Sigmoid colon (tissue), 7 donors: ENCODE data around the gene PRR15L. TPM values are rescaled to one million over a fixed set of nuclear protein-coding genes. Genes with fewer than 3 reads are reported as not detected.
"Not testable (repeated sequence)": the region's sequence is repeated elsewhere in the genome, so short reads cannot be mapped to it uniquely, and the experiment has no call there.

Source experiments
- DNase-seq: peaks from one replicate; pipeline ENCODE4 v3.0.0-alpha.2; 2019
- H3K27ac ChIP-seq, 4 donors: fragments of 200-600 bp; sonication (generic); one replicate each; pipeline ENCODE4 v1.5.1; 2016 to 2019; ENCODE audit warnings: mild to moderate bottlenecking in 1 of 4
- H3K27me3 ChIP-seq, 3 donors: fragments of 200-600 bp; sonication (generic); one replicate each; pipeline ENCODE4 v1.5.1; 2019; ENCODE audit warnings: mild to moderate bottlenecking in 1 of 3
- H3K36me3 ChIP-seq, 4 donors: fragments of 200-600 bp; sonication (generic); one replicate each; pipeline ENCODE4 v1.5.1; 2016 to 2019
- H3K4me1 ChIP-seq, 4 donors: fragments of 200-600 bp; sonication (generic); one replicate each; pipeline ENCODE4 v1.5.1; 2017 to 2019
- H3K4me3 ChIP-seq, 4 donors: fragments of 200-600 bp; sonication (generic); one replicate each; pipeline ENCODE4 v1.5.1; 2017 to 2019; ENCODE audit warnings: mild to moderate bottlenecking in 2 of 4, moderate library complexity in 1 of 4
- H3K9me3 ChIP-seq, 4 donors: fragments of 200-600 bp in 3 of 4; sonication (generic) in 3 of 4; one replicate each; pipeline versions ENCODE4 v1.5.1 to v1.6.1; 2013 to 2019
- CTCF ChIP-seq, 4 experiments: fragments of 450-650 bp in 3 of 4; fragments of 200-600 bp in 1 of 4; IDR thresholded peaks; one replicate each; pipeline ENCODE4 v1.5.1; 2016 to 2019; ENCODE audit warnings: antibody characterized with exemption in 4 of 4, mild to moderate bottlenecking in 3 of 4, moderate library complexity in 2 of 4
- EP300 ChIP-seq, 4 donors: sonication (generic); formaldehyde crosslinking; IDR thresholded peaks; one replicate each; pipeline ENCODE4 v1.6.1; 2017; ENCODE audit warnings: antibody characterized with exemption in 4 of 4
- POLR2A ChIP-seq, 2 donors: fragments of 450-650 bp; IDR thresholded peaks; one replicate each; pipeline ENCODE4 v1.6.1; 2016; ENCODE audit warnings: antibody characterized with exemption in 2 of 2, mild to moderate bottlenecking in 2 of 2, moderate library complexity in 2 of 2
- POLR2AphosphoS5 ChIP-seq, 4 donors: sonication (generic); formaldehyde crosslinking; IDR thresholded peaks; one replicate each; pipeline ENCODE4 v1.6.1; 2017; ENCODE audit warnings: antibody characterized with exemption in 4 of 4
- WGBS, 2 donors: extraction: QIAGEN DNeasy Blood & Tissue Kit; methylation state at CpG; one replicate each; pipeline ENCODE4 v1.1.7; 2013; 5-methylcytosine and 5-hydroxymethylcytosine counted together
- intact Hi-C: fragments of 100-400 bp; cut with DNase I; formaldehyde crosslinking; loops from one replicate; pipeline ENCODE4 v1.15.1; 2023
- polyA plus RNA-seq, 3 donors: library from polyadenylated mRNA; stranded (reverse); fragments of 200-250 nt; gene quantifications; one replicate each; pipeline ENCODE4 v1.2.3, GENCODE V29; 2013
- total RNA-seq, 4 donors: library from RNA; depleted of rRNA; stranded (reverse); fragments of >200 nt; gene quantifications; one replicate each; pipeline ENCODE4 v1.1.0, GENCODE V29; 2016
- donor health status: healthy with polysubstance abuse.
- donor health status: Bipolar disorder and iron deficiency.
- donor health status: healthy.

The PRR15L gene
- total and polyA plus RNA-seq, 7 donors, result 0.36 to 334 (median 251) TPM; not detected in 3

DNA sequence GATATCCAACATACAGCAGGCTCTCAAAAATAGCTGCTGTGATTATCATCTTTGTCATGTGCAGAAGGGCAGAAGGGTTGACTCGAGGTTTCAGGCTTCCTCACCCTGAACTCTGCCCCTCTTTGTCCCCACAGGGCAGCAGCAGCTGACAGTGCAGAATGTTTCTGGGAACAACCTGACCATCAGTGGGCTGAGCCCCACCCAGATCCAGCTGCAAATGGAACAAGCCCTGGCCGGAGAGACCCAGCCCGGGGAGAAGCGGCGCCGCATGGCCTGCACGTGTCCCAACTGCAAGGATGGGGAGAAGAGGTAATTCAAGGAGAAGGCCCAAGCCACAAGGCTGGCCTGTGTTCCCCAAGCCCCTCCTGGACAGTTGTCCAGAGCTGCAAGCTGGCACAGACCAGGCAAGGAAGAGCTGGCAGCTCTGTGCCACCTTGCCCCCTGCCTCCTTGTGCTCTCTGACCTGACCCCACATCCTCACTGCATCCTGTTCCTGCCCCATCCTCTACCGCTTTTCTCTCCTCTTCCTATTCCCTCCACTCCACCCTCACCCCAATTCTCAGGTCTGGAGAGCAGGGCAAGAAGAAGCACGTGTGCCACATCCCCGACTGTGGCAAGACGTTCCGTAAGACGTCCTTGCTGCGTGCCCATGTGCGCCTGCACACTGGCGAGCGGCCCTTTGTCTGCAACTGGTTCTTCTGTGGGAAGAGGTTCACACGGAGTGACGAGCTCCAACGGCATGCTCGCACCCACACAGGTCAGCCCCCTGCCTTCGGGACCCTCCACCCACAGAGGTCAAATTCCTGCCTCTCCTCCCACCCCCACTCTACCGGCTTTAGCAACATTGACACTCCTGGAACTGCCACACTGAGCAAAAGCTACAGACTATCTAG, 32.7 kb downstream of the PRR15L start:
- Histone ChIP-seq H3K27me3 (no peaks in the 10 kb centered on the region), H3K36me3 (peaks cover 11 to 64% (median 33%) of the 10 kb centered on the region in 4 donors), H3K4me3 (no peak overlapping the region), H3K4me1 (no peaks in the 10 kb centered on the region), H3K9me3 (no peaks in the 10 kb centered on the region), H3K27ac (no peak overlapping the region)
- intact Hi-C loops, result no loop called here
- 93 to 95% methylated on average over 23 of the region's 23 CpGs for WGBS, 2 donors
- no peak for DNase-seq
- no peak for TF ChIP-seq POLR2AphosphoS5 (IDR thresholded peaks at IDR 0.05)
- no peak for TF ChIP-seq CTCF (IDR thresholded peaks at IDR 0.05)
- TF ChIP-seq EP300 (IDR thresholded peaks at IDR 0.05), result no peak
- TF ChIP-seq POLR2A (IDR thresholded peaks at IDR 0.05), result no peak

DNA sequence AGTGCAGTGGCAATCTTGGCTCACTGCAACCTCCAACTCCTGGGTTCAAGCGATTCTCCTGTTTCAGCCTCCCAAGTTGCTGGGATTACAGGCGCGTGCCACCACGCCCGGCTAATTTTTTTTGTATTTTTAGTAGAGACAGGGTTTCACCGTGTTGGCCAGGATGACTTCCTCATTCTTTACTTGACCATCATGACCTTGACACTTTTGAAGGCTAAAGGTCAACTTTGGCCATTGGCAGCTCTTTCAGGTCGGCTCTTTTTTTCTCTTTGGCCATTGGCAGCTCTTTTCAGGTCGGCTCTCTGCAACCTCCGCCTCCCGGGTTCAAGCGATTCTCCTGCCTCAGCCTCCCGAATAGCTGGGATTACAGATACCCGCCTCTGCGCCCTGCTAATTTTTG, 37.8 kb downstream of the PRR15L start:
- WGBS, 2 donors, result 92 to 95% methylated on average over 14 of the region's 14 CpGs
- peaks cover 3 to 40% (median 16%) of the 10 kb centered on the region in 4 donors for H3K36me3 ChIP-seq
- intact Hi-C loops, H3K9me3 ChIP-seq, H3K4me3 ChIP-seq, DNase-seq, H3K27me3 ChIP-seq, H3K27ac ChIP-seq: not testable (repeated sequence)
- H3K4me1 ChIP-seq, result peaks cover 0 to 15% (median 3%) of the 10 kb centered on the region in 4 donors

- no peak overlapping the region for H3K4me3 ChIP-seq
- H3K9me3 ChIP-seq, result no peaks in the 10 kb centered on the region
- no peak for DNase-seq
- H3K27ac ChIP-seq, result no peak overlapping the region
- H3K36me3 ChIP-seq, result peaks cover 0 to 31% (median 12%) of the 10 kb centered on the region in 4 donors
- no peaks in the 10 kb centered on the region for H3K27me3 ChIP-seq
- peaks cover 0 to 16% (median 3%) of the 10 kb centered on the region in 4 donors for H3K4me1 ChIP-seq
- intact Hi-C loops, result no loop called here
- TF ChIP-seq POLR2A (IDR thresholded peaks at IDR 0.05) (no peak), EP300 (IDR thresholded peaks at IDR 0.05) (no peak), CTCF (IDR thresholded peaks at IDR 0.05) (no peak), POLR2AphosphoS5 (IDR thresholded peaks at IDR 0.05) (no peak)
- WGBS, 2 donors, result 95 to 96% methylated on average over 2 of the region's 2 CpGs
Observed at GRCh38 chr17:47918991-47919390, 38.7 kb downstream of the PRR15L start.

DNA sequence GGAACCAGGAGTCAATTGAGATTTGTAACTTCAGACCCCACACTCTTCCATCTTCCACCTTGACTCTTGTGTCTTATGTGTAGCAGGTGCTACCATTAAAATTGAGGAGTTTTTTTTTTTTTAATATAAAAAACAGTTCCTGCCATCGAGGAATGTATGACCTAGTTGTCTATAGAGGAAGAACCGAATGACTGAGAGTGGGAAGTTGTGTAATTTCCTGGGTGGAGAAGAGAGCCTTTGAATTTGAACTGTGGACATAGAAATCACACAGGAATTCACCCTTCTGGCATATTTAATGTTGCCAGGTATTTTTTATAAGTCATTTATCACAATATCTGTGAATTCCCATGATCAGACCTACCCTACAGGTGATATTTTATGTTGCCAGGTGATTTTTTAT, 39.7 kb downstream of the PRR15L start:
- intact Hi-C loops, result no loop called here

More for the DNA sequence above, 39.7 kb downstream of the PRR15L start:
- H3K27me3 ChIP-seq, result no peaks in the 10 kb centered on the region
- DNase-seq, result no peak
- WGBS, 2 donors, result 48 to 69% methylated on average over 2 of the region's 2 CpGs
- H3K27ac ChIP-seq, result peak overlapping the region in 1 of 4 donors; percentile 7
- H3K36me3 ChIP-seq, result peaks cover 0 to 21% (median 4%) of the 10 kb centered on the region in 4 donors
- TF ChIP-seq CTCF (IDR thresholded peaks at IDR 0.05) (no peak), POLR2AphosphoS5 (IDR thresholded peaks at IDR 0.05) (no peak), EP300 (IDR thresholded peaks at IDR 0.05) (no peak), POLR2A (IDR thresholded peaks at IDR 0.05) (no peak)
- no peak overlapping the region for H3K4me3 ChIP-seq
- peaks cover 0 to 16% (median 3%) of the 10 kb centered on the region in 4 donors for H3K4me1 ChIP-seq
- no peaks in the 10 kb centered on the region for H3K9me3 ChIP-seq
